Brain microvascular endothelial cell (primary cell): ENCODE results near the gene PASD1.
A peak's percentile ranks its signal among the peaks of the same experiment; 100 is the strongest.

Source experiments
- DNase-seq: peaks from one replicate; pipeline ENCODE4 v3.0.0-alpha.2; 2020
- H3K27ac ChIP-seq: fragments of 250-450 bp; sonication (Bioruptor Pico); 2 replicates; pipeline ENCODE4 v1.5.1; 2020; ENCODE audit warnings: mild to moderate bottlenecking, moderate library complexity
- H3K27me3 ChIP-seq: fragments of 250-450 bp; sonication (Bioruptor Pico); replicated peaks from 2 replicates; pipeline ENCODE4 v1.5.1; 2020; ENCODE audit warnings: mild to moderate bottlenecking
- H3K36me3 ChIP-seq: fragments of 250-450 bp; sonication (Bioruptor Pico); replicated peaks from 2 replicates; pipeline ENCODE4 v1.5.1; 2020; ENCODE audit warnings: mild to moderate bottlenecking
- H3K4me3 ChIP-seq: 2 replicates; pipeline ENCODE4 v1.5.1; 2011; ENCODE audit warnings: low read depth, mild to moderate bottlenecking, control low read depth, low read length, moderate library complexity
- in situ Hi-C: cut with HindIII; loops from 2 replicates; pipeline ENCODE4 v1.10.0; 2017; ENCODE audit warnings: low sequenced_read_pairs, low pct_ligation_motif_present
- TF ChIP-seq, protein P1 (sequence below): IDR thresholded peaks from 2 replicates; pipeline ENCODE4 v1.5.1; 2011; ENCODE audit warnings: low read depth, mild to moderate bottlenecking, moderate library complexity, low read length, control low read depth, inconsistent platforms; ENCODE audit errors: missing control alignments

The PASD1 gene

GRCh38 chrX:151641564-151641963 is 78.1 kb downstream of the PASD1 start:
- TF ChIP-seq, protein P1, sequence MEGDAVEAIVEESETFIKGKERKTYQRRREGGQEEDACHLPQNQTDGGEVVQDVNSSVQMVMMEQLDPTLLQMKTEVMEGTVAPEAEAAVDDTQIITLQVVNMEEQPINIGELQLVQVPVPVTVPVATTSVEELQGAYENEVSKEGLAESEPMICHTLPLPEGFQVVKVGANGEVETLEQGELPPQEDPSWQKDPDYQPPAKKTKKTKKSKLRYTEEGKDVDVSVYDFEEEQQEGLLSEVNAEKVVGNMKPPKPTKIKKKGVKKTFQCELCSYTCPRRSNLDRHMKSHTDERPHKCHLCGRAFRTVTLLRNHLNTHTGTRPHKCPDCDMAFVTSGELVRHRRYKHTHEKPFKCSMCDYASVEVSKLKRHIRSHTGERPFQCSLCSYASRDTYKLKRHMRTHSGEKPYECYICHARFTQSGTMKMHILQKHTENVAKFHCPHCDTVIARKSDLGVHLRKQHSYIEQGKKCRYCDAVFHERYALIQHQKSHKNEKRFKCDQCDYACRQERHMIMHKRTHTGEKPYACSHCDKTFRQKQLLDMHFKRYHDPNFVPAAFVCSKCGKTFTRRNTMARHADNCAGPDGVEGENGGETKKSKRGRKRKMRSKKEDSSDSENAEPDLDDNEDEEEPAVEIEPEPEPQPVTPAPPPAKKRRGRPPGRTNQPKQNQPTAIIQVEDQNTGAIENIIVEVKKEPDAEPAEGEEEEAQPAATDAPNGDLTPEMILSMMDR, result no peak
- Histone ChIP-seq H3K36me3 (no peaks in the 10 kb centered on the region), H3K27ac (no peak overlapping the region), H3K4me3 (no peak overlapping the region), H3K27me3 (no peaks in the 10 kb centered on the region)
- no peak for DNase-seq
- in situ Hi-C loops, result no loop called here

GRCh38 chrX:151675121-151675746 is 111.8 kb downstream of the PASD1 start:
- DNase-seq, result no peak
- TF ChIP-seq, protein P1, result no peak
- Histone ChIP-seq H3K27me3 (no peaks in the 10 kb centered on the region), H3K27ac (no peak overlapping the region), H3K36me3 (no peaks in the 10 kb centered on the region), H3K4me3 (no peak overlapping the region)
- in situ Hi-C loops, result no loop called here

GRCh38 chrX:151676196-151676595 is 112.7 kb downstream of the PASD1 start:
- TF ChIP-seq, protein P1, result no peak
- in situ Hi-C loops, result no loop called here
- DNase-seq, result no peak
- H3K27ac ChIP-seq, result no peak overlapping the region
- H3K27me3 ChIP-seq, result no peaks in the 10 kb centered on the region
- H3K4me3 ChIP-seq, result no peak overlapping the region
- no peaks in the 10 kb centered on the region for H3K36me3 ChIP-seq

GRCh38 chrX:151679798-151680402 is 116.4 kb downstream of the PASD1 start:
- Histone ChIP-seq H3K36me3 (no peaks in the 10 kb centered on the region), H3K27ac (no peak overlapping the region), H3K4me3 (no peak overlapping the region), H3K27me3 (no peaks in the 10 kb centered on the region)
- in situ Hi-C loops, result no loop called here
- TF ChIP-seq, protein P1, result no peak
- no peak for DNase-seq

DNA sequence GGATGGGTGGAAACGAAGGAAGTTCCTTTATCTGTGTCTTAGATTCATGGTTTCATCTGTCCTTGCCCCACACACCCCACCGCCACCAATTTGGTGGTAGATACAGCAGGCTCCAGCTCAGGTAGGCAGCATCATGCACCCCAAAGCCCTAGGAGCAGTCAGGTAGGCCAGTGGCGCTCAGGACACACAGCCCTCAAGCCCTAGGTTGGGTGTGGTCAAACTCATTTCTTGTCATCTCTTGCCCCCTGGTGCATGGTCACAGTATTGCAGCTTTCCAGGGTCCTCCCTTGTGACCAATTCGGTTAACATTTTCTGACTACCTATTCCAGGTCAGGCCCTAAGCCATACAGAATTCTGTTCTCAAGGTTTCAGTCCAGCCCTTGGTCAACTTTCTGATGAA is 117.3 kb downstream of the PASD1 start:
- H3K27me3 ChIP-seq, result no peaks in the 10 kb centered on the region
- TF ChIP-seq, protein P1, result peak; percentile 61
- peak; percentile 27 for DNase-seq
- no peaks in the 10 kb centered on the region for H3K36me3 ChIP-seq
- H3K4me3 ChIP-seq, result no peak overlapping the region
- H3K27ac ChIP-seq, result no peak overlapping the region
- in situ Hi-C loops, result no loop called here

- H3K4me3 ChIP-seq, result no peak overlapping the region
- H3K36me3 ChIP-seq, result no peaks in the 10 kb centered on the region
- in situ Hi-C loops, result no loop called here
- TF ChIP-seq, protein P1, result no peak
- no peaks in the 10 kb centered on the region for H3K27me3 ChIP-seq
- no peak overlapping the region for H3K27ac ChIP-seq
- no peak for DNase-seq
Observed at GRCh38 chrX:151687635-151688034, 124.2 kb downstream of the PASD1 start.
